Measurements from ENCODE around the gene RBMS1. TPM values are rescaled to one million over a fixed set of nuclear protein-coding genes. Genes with fewer than 3 reads are reported as not detected.

Gene RBMS1
- total and polyA plus RNA-seq, 2 of the 13 experiments (the other 11 are each of a cell fraction or from before 2014, with no cell fraction given): 55.5 to 110 TPM

GRCh38 chr2:160363961-160364360, 129.6 kb downstream of the RBMS1 start:
- H3K36me3 ChIP-seq (replicated peaks in 1 of 2; ENCODE audit: control insufficient read depth in 1 of 2, insufficient read depth in 2 of 2, low read length in 2 of 2): peaks cover 8 to 27% of the 10 kb centered on the region in 2 experiments; a peak in 4 of 5 replicates
- H3K27ac ChIP-seq (ENCODE audit: extremely low read length, insufficient read depth, low read length): no peak overlapping the region
- no peak for FAIRE-seq
- TF ChIP-seq ARNTL (CRISPR knock-in tag; IDR thresholded peaks at IDR 0.05) (no peak), IRX3 (CRISPR knock-in tag; IDR thresholded peaks at IDR 0.05; ENCODE audit: borderline replicate concordance, low read depth) (no peak), HES4 (CRISPR knock-in tag; IDR thresholded peaks at IDR 0.05; ENCODE audit: borderline replicate concordance) (no peak), RFX3 (CRISPR knock-in tag; IDR thresholded peaks at IDR 0.05) (no peak), TFDP2 (CRISPR knock-in tag; IDR thresholded peaks at IDR 0.05) (no peak)
- H2AFZ ChIP-seq (ENCODE audit: low read length): no peak overlapping the region
- peaks cover 6% of the 10 kb centered on the region; the same call in 1 of the 2 replicates for H4K20me1 ChIP-seq (ENCODE audit: insufficient read depth, low read length)
- DNase-seq (ENCODE audit: low spot score): no peak
- H3K9ac ChIP-seq (ENCODE audit: insufficient read depth, low read depth, low read length): no peak overlapping the region
- ChIA-PET CTCF (ENCODE audit: low intra/inter-chr PET ratio, low total read pairs) (no interaction called here), POLR2A (no interaction called here)
- ATAC-seq: no peak
- 77% methylated on average over 3 of the region's 3 CpGs for WGBS (ENCODE audit: low lambda C conversion rate)
- in situ Hi-C loops (cut with HindIII; ENCODE audit: extremely low pct_ligation_motif_present, low pct_unique_long_range_greater_than_20kb) (no loop called here), intact Hi-C loops (cut with micrococcal nuclease; ENCODE audit: unreplicated experiment) (no loop called here)
- H3K4me3 ChIP-seq (replicated peaks in 1 of 3; ENCODE audit: insufficient read depth in 1 of 3, low read depth in 2 of 3, low read length in 3 of 3): no peak overlapping the region
- no peaks in the 10 kb centered on the region for H3K9me3 ChIP-seq (ENCODE audit: low read length)
- no peaks in the 10 kb centered on the region for H3K79me2 ChIP-seq (ENCODE audit: insufficient read depth, low read length)
- no peaks in the 10 kb centered on the region for H3K27me3 ChIP-seq (ENCODE audit: control insufficient read depth in 1 of 2, insufficient read depth in 2 of 2, low read length in 2 of 2)
- no TSS peak for BruUV-seq (replicated peaks)
- no peak overlapping the region for H3K4me2 ChIP-seq (ENCODE audit: low read depth, low read length)
- H3K4me1 ChIP-seq (ENCODE audit: insufficient read depth, low read length): no peaks in the 10 kb centered on the region

- intact Hi-C loops (cut with micrococcal nuclease; ENCODE audit: unreplicated experiment) (no loop called here), in situ Hi-C loops (cut with HindIII; ENCODE audit: extremely low pct_ligation_motif_present, low pct_unique_long_range_greater_than_20kb) (no loop called here)
- Histone ChIP-seq H3K4me1 (ENCODE audit: insufficient read depth, low read length) (no peaks in the 10 kb centered on the region), H2AFZ (ENCODE audit: low read length) (no peak overlapping the region), H3K27ac (ENCODE audit: extremely low read length, insufficient read depth, low read length) (no peak overlapping the region), H3K4me2 (ENCODE audit: low read depth, low read length) (no peak overlapping the region), H4K20me1 (ENCODE audit: insufficient read depth, low read length) (no peaks in the 10 kb centered on the region; the same call in 1 of the 2 replicates), H3K36me3 (replicated peaks in 1 of 2; ENCODE audit: control insufficient read depth in 1 of 2, insufficient read depth in 2 of 2, low read length in 2 of 2) (peaks cover 8 to 27% of the 10 kb centered on the region in 2 experiments; a peak in 4 of 5 replicates), H3K27me3 (ENCODE audit: control insufficient read depth in 1 of 2, insufficient read depth in 2 of 2, low read length in 2 of 2) (no peaks in the 10 kb centered on the region), H3K79me2 (ENCODE audit: insufficient read depth, low read length) (peaks cover 1% of the 10 kb centered on the region), H3K9me3 (ENCODE audit: low read length) (no peaks in the 10 kb centered on the region), H3K4me3 (replicated peaks in 1 of 3; ENCODE audit: insufficient read depth in 1 of 3, low read depth in 2 of 3, low read length in 3 of 3) (no peak overlapping the region), H3K9ac (ENCODE audit: insufficient read depth, low read depth, low read length) (no peak overlapping the region)
- no peak for DNase-seq (ENCODE audit: low spot score)
- POLR2A ChIA-PET: no interaction called here
- no TSS peak for BruUV-seq (replicated peaks)
- CTCF ChIA-PET (ENCODE audit: low intra/inter-chr PET ratio, low total read pairs): no interaction called here
- WGBS (ENCODE audit: low lambda C conversion rate): 97% methylated on average over 4 of the region's 4 CpGs
- no peak for FAIRE-seq
- no peak for ATAC-seq
- TF ChIP-seq AKAP8 (CRISPR knock-in tag; IDR thresholded peaks at IDR 0.05): no peak
- no peak for TF ChIP-seq ZNF337 (CRISPR knock-in tag; IDR thresholded peaks at IDR 0.05; ENCODE audit: borderline replicate concordance, low read depth)
- no peak for TF ChIP-seq FUBP1 (CRISPR knock-in tag; IDR thresholded peaks at IDR 0.05; ENCODE audit: borderline replicate concordance)
- TF ChIP-seq ZNF572 (CRISPR knock-in tag; IDR thresholded peaks at IDR 0.05): no peak
- no peak for TF ChIP-seq ZNF841 (CRISPR knock-in tag; IDR thresholded peaks at IDR 0.05; ENCODE audit: borderline replicate concordance)
- no peak for TF ChIP-seq NFYB (CRISPR knock-in tag; IDR thresholded peaks at IDR 0.05)
- TF ChIP-seq CREBL2 (CRISPR knock-in tag; IDR thresholded peaks at IDR 0.05; ENCODE audit: borderline replicate concordance): no peak
- no peak for TF ChIP-seq CBX1 (IDR thresholded peaks at IDR 0.05; ENCODE audit: low read depth)
- no peak for TF ChIP-seq ZNF777 (CRISPR knock-in tag; IDR thresholded peaks at IDR 0.05)
- no peak for TF ChIP-seq GTF3A (CRISPR knock-in tag; conservative IDR thresholded peaks at IDR 0.05)
- TF ChIP-seq NR2C2 (CRISPR knock-in tag; IDR thresholded peaks at IDR 0.05; ENCODE audit: borderline replicate concordance): no peak
Observed at GRCh38 chr2:160363055-160363454, 130.6 kb downstream of the RBMS1 start.

All from HepG2 (cell line).